ENCODE results near the gene SPHK1.

- TF ChIP-seq POLR2A (IDR thresholded peaks at IDR 0.05; ENCODE audit: low read length) = no peak
- no peak for TF ChIP-seq GATA1 (IDR thresholded peaks at IDR 0.05; ENCODE audit: low read depth, low read length)
Measured at GRCh38 chr17:76405607-76405966, 21.2 kb downstream of the SPHK1 start.
